Stimulated activated CD8-positive, alpha-beta memory T cell treated with anti-CD3 and anti-CD28 coated beads, Interleukin-7, amount 100 ng/mL, for 4 hours (primary cell): ENCODE measurements around the gene ADA.
"Not testable (repeated sequence)": the region's sequence is repeated elsewhere in the genome, so short reads cannot be mapped to it uniquely, and the experiment has no call there.

ENCODE experiments used
- DNase-seq, 2 donors: peaks; one replicate each; pipeline ENCODE4 v3.0.0-alpha.2; 2020; ENCODE audit warnings: low read depth in 2 of 2

Gene ADA

DNA sequence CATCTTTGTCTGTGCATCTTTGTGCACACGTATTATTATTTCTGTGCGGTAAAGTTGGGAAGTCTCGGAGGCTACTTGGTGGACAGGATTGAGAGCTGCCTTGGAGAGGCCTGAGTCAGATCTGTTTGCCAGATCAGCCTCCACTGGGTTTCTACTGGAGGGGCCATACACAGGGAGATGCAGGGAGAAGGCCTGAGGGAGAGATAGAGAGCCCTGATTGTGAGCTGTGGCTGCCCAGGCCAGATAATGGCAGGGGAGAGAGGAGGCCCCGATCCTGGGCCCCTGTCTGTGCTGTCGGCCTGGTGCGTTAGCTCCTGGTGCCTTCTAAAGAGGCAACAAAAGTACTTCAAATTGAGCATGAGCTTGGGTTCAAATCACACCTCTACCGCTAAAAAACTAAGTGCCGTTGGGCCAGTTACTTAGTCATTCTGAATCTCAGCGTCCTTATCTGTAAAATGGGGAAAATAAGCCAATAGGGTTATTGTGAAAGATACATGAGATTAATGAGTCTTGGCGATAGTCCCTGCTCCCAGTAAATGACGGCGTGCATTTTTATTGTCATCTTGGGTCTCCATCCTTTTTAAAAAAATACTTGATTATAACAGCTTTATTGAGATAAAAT, 27.6 kb upstream of the ADA start:
- no peak for DNase-seq

- DNase-seq = no peak
Observed at GRCh38 chr20:44678242-44678641, 26.7 kb upstream of the ADA start.

DNA sequence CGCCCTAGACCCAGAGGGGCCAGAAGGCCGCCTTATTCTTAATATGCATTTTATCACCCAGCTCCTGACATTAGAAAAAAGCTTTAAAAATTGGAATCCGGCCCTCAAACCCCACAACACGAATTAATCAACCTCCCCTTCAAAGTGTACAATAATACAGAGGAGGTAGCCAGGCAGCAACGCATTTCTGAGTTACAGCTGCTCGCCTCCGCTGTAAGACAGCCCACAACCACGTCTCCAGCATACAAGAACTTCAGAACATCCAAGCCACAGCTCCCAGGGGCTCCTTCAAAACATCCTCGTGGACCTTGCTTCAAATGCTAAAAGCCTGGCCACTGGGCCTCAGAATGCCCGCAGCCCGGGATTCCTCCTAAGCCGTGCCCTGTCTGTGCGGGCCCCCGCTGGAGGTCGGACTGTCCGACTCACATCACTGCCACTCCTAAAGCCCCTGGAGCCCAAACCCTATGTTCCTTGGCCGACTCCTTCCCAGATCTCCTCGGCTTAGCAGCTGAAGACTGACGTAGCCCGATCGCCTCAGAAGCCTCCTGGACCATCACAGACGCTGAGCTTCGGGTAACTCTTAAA, 20.9 kb upstream of the ADA start:
- not testable (repeated sequence) for DNase-seq

- peak; percentile 63 to 65 for DNase-seq
Observed at GRCh38 chr20:44671541-44671940, 20.0 kb upstream of the ADA start.

- DNase-seq = not testable (repeated sequence)
Observed at GRCh38 chr20:44670851-44671250, 19.4 kb upstream of the ADA start.

GRCh38 chr20:44666066-44666465, 14.6 kb upstream of the ADA start:
- no peak for DNase-seq

DNA sequence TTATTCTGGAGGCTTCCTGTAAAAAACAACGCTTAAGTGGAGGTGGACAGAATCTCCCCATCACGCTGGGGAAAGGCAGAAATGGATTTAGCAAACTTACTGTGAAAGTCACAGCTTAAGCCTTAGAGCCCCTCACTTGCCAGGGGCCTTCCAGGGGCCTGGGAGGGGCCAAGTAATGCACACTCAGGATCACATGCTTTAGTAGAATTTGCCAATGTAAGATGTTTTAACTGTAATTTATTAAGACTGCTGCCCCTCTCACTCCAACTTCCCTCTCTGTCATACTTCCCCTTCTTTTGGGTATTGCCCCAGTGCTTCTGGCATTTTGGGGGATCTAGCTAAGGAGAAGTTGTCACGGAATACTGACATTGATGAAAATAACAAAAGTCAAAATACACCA, 12.6 kb upstream of the ADA start:
- no peak for DNase-seq

DNA sequence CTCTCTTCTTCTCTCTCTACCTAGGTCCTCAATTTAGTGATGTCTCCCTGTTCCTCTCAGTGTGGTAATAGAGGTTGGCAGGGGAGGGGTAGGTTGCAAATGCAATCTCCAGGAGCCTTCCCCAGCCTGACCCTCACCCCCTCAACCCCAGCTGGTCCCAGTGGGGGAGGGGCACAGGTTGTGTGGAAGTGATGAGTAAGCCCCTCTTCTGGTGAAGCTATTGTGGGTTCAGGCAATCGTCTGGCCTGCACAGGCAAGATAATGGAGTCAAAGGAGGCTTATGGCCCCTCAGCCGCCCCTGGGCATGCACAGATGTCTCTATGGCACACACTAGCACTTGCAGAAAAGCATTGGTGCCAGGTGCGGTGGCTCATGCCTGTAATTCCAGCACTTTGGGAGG, 10.8 kb upstream of the ADA start:
- DNase-seq = no peak

DNA sequence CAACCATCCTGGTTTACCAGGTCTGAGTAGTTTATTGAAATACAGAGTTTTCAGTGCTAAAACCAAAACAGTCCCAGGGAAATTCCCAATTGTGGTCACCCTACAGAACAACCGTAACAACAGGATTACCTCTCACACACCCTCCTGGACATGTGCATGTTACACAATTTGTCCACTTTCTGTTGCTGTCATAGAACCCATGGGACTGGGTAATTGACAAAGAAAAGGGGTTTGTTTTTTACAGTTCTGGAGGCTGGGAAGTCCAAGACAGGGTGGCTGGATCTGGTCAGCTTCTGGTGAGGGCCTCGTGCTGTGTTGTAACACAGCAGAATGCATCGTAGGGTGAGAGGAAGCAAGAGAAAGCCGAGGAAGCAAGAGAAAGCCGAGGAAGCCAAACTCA, 9.1 kb upstream of the ADA start:
- DNase-seq = no peak

GRCh38 chr20:44659931-44660330, 8.4 kb upstream of the ADA start:
- no peak for DNase-seq

DNA sequence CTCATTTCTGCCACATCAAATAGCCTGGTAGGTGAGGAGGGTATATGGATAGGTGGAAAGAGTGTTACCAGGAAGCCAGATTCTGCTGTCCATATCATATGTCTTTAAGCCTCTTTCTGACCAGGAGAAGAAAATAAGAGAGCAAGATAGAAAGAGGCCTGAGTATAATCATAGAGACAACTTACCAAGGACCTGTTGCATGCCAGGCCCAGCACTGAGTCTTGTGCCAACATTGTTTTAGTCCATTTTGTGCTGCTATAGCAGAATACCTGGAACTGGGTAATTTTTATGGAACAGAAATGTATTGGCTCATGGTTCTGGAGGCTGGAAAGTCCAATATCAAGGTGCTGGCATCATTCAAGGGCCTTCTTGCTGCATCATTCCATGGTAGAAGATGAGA, 7.3 kb upstream of the ADA start:
- DNase-seq = no peak

GRCh38 chr20:44657875-44658274, 6.4 kb upstream of the ADA start:
- DNase-seq = no peak

GRCh38 chr20:44656448-44656847, 4.9 kb upstream of the ADA start:
- no peak for DNase-seq

- not testable (repeated sequence) for DNase-seq
Observed at GRCh38 chr20:44654210-44654609, 2.7 kb upstream of the ADA start.

GRCh38 chr20:44653546-44653945, 2.0 kb upstream of the ADA start:
- no peak for DNase-seq

DNA sequence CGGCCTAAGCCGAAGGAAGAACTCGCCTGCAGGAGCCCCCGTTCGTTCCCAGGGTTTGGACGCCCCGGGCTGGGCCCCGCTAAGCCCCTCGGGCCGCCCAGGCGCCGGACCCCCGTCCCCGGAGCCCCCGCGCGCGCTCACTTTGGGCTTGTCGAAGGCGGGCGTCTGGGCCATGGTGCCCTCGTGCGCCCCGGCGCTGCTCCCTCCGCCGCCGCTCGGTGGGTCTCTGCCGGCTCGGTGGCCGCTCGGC, 140 bp downstream of the ADA start:
- DNase-seq = no peak

GRCh38 chr20:44650771-44651433, 597 bp downstream of the ADA start:
- DNase-seq = no peak

DNA sequence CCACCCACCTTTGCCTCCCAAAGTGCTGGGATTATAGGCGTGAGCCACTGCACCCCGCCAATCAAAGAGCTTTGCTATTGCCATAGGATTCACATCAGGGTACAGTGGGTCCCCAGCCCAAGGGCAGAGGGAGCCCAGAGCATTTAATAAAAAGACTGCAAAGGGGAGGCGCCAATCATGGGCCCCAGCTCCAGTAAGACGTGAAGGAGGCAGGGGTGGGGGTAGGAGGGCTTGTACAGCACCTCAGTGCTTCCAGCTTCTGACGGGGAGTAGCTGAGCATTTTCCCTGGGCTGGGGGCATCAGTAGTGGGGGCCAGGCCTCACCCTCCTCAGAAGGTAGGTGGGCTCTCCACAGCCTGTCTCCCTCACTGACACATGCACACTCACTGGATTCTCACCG, 1.5 kb downstream of the ADA start:
- DNase-seq = no peak

DNA sequence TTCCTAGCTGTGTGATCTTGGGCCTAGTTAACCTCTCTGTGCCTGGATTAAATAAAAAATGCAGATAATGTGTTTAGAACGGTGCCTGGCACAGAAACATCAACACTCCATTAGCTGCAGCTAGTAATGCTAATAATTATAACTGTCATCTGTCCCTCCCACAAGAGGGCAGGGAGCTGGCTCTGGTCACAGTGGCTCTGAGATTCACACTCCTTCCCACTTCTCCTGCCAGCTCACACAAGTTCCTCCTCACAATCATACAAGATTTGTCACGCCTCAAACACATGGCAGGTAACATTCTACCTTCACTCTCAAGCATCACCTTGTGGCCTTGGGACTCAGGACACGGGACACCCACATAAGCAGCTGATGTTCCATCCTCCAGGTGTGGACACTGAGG, 2.4 kb downstream of the ADA start:
- DNase-seq = no peak

GRCh38 chr20:44648579-44648978, 2.9 kb downstream of the ADA start:
- no peak for DNase-seq

DNA sequence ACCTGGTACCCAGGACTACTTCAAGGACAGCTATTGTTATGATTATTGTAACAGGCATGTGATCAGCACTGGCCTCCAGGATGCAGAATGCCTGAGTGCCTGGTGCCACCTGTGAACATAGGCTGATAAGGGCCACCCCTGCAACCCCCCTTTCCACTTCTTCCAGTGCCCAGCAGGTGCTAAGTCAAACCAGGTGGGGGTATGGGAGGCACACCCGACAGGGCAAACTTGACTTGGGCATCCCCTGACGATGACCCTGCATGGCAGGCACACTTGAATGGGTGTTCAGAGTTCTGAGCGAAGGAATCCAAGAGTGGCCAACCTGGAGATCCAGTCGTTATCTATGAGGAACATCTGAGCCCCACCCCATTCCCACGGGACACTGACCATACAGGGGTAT, 3.4 kb downstream of the ADA start:
- no peak for DNase-seq

DNA sequence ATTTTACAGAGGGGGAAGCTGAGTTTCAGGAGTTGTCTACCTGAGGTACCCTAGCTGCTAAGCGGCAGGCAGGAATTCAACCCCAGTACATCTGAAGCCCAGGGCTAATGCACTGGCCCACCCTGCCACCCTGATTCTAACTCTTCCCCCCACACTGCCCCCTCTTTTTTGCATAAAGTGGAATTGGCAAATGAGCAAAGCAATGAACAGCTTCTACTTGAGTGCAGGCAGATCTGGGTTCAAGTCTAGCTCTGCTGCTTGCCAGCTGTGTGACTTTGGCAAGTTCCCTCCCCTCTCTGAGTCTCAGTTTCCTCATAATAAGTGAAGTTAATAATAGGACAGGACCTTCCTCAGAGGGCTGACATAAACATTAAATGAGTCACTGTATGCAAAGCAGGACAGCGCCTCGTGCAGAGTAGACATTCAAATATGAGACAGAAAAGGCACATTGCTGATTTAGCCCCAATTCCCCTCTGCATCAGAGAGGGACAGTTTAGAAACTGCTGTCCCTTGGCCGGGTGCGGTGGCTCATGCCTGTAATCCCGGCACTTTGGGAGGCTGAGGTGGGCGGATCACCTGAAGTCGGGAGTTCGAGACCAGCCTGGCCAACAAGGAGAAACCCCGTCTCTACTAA, 4.7 kb downstream of the ADA start:
- DNase-seq = no peak

DNA sequence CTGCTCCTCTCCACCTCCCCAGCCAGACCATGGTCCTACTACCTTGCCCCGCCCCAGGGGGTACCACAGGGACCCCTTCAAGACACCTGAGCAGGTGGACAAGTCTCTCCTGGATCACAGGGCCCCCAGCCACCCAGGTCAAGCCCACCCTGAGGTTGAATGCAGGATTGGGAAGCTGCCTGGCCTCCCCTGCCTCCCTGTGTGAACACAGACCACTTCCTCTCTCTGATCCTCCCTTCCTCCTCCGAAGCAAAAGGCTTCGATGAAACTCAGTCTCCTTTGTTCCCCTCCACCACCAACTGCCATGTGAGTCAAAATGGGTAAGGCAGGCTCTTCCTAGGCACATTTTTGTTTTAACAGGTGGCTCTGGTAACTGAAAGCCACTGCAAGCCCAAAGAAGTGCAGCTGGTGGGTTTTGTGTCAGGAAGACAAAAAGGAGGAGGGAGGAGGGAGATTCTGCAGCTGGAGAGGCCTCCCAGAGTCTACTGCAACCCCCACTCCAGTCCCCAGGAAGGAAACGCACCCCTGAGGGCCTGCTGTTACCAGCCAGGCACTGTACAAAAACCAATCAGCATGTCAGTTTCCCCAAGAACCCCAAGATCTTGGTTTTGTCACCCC, 5.4 kb downstream of the ADA start:
- no peak for DNase-seq
